PFSK-1 (cell line): ENCODE data around the gene CA4.

ENCODE experiments used
- FOXP2 ChIP-seq: optimal IDR thresholded peaks from 2 replicates; pipeline ENCODE3; 2011; ENCODE audit warnings: borderline replicate concordance, control low read depth, inconsistent platforms; ENCODE audit not compliant: insufficient read depth; ENCODE audit errors: extremely low read length, extremely low read depth
- TAF1 ChIP-seq: IDR thresholded peaks from 2 replicates; pipeline ENCODE4 v1.6.1; 2012; ENCODE audit warnings: low read length, control low read depth, borderline replicate concordance; ENCODE audit not compliant: insufficient read depth

DNA sequence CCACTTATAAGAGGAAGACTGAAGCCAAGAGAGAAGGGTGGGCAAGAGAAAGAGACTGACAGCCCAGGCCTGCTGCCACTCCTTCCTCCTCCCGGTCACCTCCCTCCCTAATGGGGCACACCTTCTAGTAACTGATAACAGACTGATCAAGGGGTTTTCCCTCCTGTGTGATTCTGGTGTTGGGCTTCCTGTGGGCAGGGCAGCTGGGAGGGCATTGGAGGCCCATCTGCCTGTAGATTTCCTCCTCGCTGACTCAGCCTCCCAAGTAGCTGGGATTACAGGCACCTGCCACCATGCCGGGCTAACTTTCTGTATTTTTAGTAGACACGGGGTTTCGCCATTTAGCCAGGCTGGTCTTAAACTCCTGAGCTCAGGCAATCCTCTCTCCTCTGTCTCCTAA lies 16.2 kb downstream of the CA4 start:
- TF ChIP-seq FOXP2 (no peak), TAF1 (no peak)
